Panc1 (cell line): ENCODE data around the gene SRRT. TPM values are rescaled to one million over a fixed set of nuclear protein-coding genes. Genes with fewer than 3 reads are reported as not detected.

Experiments
- ATAC-seq: fragments of 200-7000 bp; cut with Tn5 transposase; 2 replicates; pipeline ENCODE4 v1.9.1; 2020; ENCODE audit warnings: mild to moderate bottlenecking, moderate library complexity
- BruUV-seq: library from RNA; stranded (reverse); fragments of 400-500 nt; replicated peaks from 2 replicates; lab custom pipeline; 2021; lab: Mats Ljungman, UMichigan
- CTCF ChIA-PET: fragments of 300-600 bp; sonication (Branson Sonifier 250); formaldehyde crosslinking; loops from one replicate; lab custom pipeline; 2022; ENCODE audit warnings: antibody characterized with exemption; lab: Charles Lee
- POLR2A ChIA-PET: fragments of 300-600 bp; sonication (Branson Sonifier 250); formaldehyde crosslinking; loops from one replicate; lab custom pipeline; 2022; ENCODE audit warnings: antibody characterized with exemption; lab: Charles Lee
- DNase-seq: peaks from one replicate; pipeline ENCODE4 v3.0.0-alpha.2; 2010; ENCODE audit warnings: low read depth, low spot score
- H3K27ac ChIP-seq: 2 replicates; pipeline ENCODE4 v1.5.1; 2011; ENCODE audit warnings: mild to moderate bottlenecking, low read length, inconsistent platforms
- H3K27me3 ChIP-seq: fragments of 200-500 bp; sonication (Bioruptor generic); 2 replicates; pipeline ENCODE4 v1.6.0; 2014; ENCODE audit warnings: low read length, inconsistent platforms; ENCODE audit not compliant: control insufficient read depth, insufficient read depth
- H3K36me3 ChIP-seq: fragments of 200-500 bp; sonication (Bioruptor generic); 2 replicates; pipeline ENCODE4 v1.5.1; 2014; ENCODE audit warnings: inconsistent platforms, mild to moderate bottlenecking, low read length, moderate library complexity; ENCODE audit not compliant: control insufficient read depth, insufficient read depth
- H3K4me1 ChIP-seq: 2 replicates; pipeline ENCODE4 v1.5.1; 2011; ENCODE audit warnings: inconsistent platforms, mild to moderate bottlenecking, low read length, moderate library complexity; ENCODE audit not compliant: control insufficient read depth, insufficient read depth
- H3K4me3 ChIP-seq, 2 experiments: 2 replicates each; pipeline ENCODE4 v1.5.1; 2011 to 2012; ENCODE audit warnings: low read depth in 2 of 2, low read length in 2 of 2, mild to moderate bottlenecking in 2 of 2, inconsistent platforms in 1 of 2, moderate library complexity in 1 of 2
- H3K9me3 ChIP-seq: fragments of 200-500 bp; sonication (Bioruptor generic); 2 replicates; pipeline ENCODE4 v1.5.1; 2014; ENCODE audit warnings: low read depth, mild to moderate bottlenecking, inconsistent platforms, low read length, moderate library complexity; ENCODE audit not compliant: control insufficient read depth, insufficient read depth
- CTCF ChIP-seq: fragments of 450-650 bp; IDR thresholded peaks from 2 replicates; pipeline ENCODE4 v1.5.1; 2017; ENCODE audit warnings: mild to moderate bottlenecking
- POLR2AphosphoS5 ChIP-seq: IDR thresholded peaks from 2 replicates; pipeline ENCODE4 v1.6.1; 2012; ENCODE audit warnings: mild to moderate bottlenecking, low read depth, low read length, moderate library complexity
- SIN3A ChIP-seq: IDR thresholded peaks from 2 replicates; pipeline ENCODE4 v1.6.1; 2012; ENCODE audit warnings: low read depth, mild to moderate bottlenecking, low read length, moderate library complexity, borderline replicate concordance; ENCODE audit not compliant: insufficient read depth
- TCF7L2 ChIP-seq: IDR thresholded peaks from 2 replicates; pipeline ENCODE4 v1.6.1; 2011; ENCODE audit warnings: mild to moderate bottlenecking, low read depth, low read length, inconsistent platforms
- in situ Hi-C: cut with HindIII; loops from 2 replicates; pipeline ENCODE4 v1.10.0; 2016; ENCODE audit warnings: low sequenced_read_pairs, low pct_unique_long_range_greater_than_20kb
- intact Hi-C: fragments of 100-400 bp; cut with micrococcal nuclease; formaldehyde crosslinking; loops from one replicate; pipeline ENCODE4 v1.10.0; 2022; ENCODE audit not compliant: unreplicated experiment
- total RNA-seq: library from RNA; stranded (reverse); gene quantifications from one replicate; pipeline ENCODE4 v1.2.1, GENCODE V29; 2021; ENCODE audit not compliant: unreplicated experiment
- TF ChIP-seq, protein P1 (sequence below), 2 experiments: IDR thresholded peaks; 2 replicates each; pipeline ENCODE4 v1.6.1; 2011 to 2012; ENCODE audit warnings: low read depth in 2 of 2, control low read depth in 1 of 2, low read length in 1 of 2, mild to moderate bottlenecking in 1 of 2, moderate library complexity in 1 of 2; ENCODE audit not compliant: insufficient read depth in 1 of 2

The SRRT gene
- total RNA-seq, 1 experiment from 2014 or later = 248 TPM

DNA sequence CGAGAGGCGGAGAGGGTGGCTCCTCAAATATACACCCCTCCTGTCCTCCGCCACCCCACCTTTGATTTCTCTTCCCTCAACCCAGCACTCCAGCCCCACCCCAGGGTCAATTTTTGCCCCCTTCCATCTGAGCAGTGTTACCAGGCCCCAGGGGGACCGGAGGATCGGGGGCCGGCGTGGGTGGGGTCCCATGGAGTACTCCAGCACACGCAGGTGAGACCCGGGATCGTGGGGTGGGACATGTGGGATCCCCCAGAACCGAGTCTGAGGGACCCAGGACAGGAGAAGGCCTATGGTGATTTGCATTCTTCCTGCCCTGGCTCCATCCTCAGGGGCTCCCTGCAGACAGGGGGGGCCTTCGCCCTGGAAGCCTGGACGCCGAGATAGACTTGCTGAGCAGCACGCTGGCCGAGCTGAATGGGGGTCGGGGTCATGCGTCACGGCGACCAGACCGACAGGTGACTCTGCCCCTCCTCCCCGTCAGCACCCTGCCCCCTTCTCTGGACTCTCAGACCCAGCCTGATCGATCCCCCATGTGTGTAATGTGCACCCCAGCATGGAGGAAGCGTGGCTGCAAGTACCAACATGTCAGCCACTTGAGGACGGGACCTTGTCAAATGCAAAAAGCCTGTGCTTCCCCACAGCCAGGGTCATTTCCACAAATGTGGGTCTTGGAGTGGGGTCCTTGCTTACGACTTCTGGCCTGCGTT is 7.0 kb upstream of the SRRT start:
- Histone ChIP-seq H3K4me3 (no peak overlapping the region), H3K9me3 (no peaks in the 10 kb centered on the region), H3K27me3 (no peaks in the 10 kb centered on the region), H3K36me3 (peaks cover 2% of the 10 kb centered on the region; the same call in 1 of the 2 replicates), H3K27ac (no peak overlapping the region), H3K4me1 (peaks cover 10% of the 10 kb centered on the region)
- BruUV-seq = no TSS peak
- no peak for DNase-seq
- ChIA-PET POLR2A (no interaction called here), CTCF (no interaction called here)
- ATAC-seq = no peak
- TF ChIP-seq CTCF (no peak), POLR2AphosphoS5 (no peak), SIN3A (no peak), TCF7L2 (no peak)
- TF ChIP-seq, protein P1, sequence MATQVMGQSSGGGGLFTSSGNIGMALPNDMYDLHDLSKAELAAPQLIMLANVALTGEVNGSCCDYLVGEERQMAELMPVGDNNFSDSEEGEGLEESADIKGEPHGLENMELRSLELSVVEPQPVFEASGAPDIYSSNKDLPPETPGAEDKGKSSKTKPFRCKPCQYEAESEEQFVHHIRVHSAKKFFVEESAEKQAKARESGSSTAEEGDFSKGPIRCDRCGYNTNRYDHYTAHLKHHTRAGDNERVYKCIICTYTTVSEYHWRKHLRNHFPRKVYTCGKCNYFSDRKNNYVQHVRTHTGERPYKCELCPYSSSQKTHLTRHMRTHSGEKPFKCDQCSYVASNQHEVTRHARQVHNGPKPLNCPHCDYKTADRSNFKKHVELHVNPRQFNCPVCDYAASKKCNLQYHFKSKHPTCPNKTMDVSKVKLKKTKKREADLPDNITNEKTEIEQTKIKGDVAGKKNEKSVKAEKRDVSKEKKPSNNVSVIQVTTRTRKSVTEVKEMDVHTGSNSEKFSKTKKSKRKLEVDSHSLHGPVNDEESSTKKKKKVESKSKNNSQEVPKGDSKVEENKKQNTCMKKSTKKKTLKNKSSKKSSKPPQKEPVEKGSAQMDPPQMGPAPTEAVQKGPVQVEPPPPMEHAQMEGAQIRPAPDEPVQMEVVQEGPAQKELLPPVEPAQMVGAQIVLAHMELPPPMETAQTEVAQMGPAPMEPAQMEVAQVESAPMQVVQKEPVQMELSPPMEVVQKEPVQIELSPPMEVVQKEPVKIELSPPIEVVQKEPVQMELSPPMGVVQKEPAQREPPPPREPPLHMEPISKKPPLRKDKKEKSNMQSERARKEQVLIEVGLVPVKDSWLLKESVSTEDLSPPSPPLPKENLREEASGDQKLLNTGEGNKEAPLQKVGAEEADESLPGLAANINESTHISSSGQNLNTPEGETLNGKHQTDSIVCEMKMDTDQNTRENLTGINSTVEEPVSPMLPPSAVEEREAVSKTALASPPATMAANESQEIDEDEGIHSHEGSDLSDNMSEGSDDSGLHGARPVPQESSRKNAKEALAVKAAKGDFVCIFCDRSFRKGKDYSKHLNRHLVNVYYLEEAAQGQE (IDR thresholded peaks at IDR 0.05; ENCODE audit: insufficient read depth in 1 of 2, low read depth in 2 of 2, low read length in 1 of 2) = no peak
- in situ Hi-C loops = no loop called here
- intact Hi-C loops = no loop called here

DNA sequence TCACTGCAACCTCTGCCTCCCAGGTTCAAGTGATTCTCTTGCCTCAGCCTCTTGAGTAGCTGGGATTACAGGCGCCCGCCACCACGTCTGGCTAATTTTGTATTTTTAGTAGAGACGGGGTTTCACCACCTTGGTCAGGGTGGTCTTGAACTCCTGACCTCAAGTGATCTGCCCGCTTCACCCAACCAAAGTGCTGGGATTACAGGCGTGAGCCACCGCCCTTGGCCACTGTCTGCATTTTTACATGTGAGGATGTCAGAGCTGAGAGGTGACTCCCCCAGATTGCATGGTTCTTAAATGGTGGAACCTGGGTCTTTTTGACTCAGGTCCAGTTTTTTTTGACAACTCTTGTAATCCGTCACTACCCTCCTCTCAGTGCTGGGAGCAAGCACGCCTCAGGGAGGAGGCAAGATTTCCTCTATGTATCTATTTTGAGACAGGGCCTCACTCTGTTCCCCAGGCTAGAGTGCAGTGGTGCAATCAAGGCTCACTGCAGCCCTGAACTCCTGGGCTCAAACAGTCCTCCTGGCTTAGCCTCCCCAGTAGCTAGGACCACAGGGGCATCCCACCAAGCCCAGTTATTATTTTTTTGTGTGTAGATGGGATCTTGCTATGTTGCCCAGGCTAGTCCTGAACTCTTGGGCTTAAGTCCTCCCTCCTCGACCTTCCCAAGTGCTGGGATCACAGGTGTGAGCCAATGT is 1.2 kb upstream of the SRRT start:
- ChIA-PET CTCF (no interaction called here), POLR2A (no interaction called here)
- peaks cover 8% of the 10 kb centered on the region for H3K4me1 ChIP-seq
- in situ Hi-C loops = no loop called here
- H3K4me3 ChIP-seq = peak overlapping the region; percentile 86 to 98
- H3K27me3 ChIP-seq = no peaks in the 10 kb centered on the region
- no TSS peak for BruUV-seq
- ATAC-seq (no peak), DNase-seq (no peak)
- no peaks in the 10 kb centered on the region for H3K9me3 ChIP-seq
- no peaks in the 10 kb centered on the region; the same call in none of the 2 replicates for H3K36me3 ChIP-seq
- no peak for TF ChIP-seq CTCF
- TF ChIP-seq, protein P1 (IDR thresholded peaks at IDR 0.05; ENCODE audit: insufficient read depth in 1 of 2, low read depth in 2 of 2, low read length in 1 of 2) = no peak
- no peak for TF ChIP-seq SIN3A
- TF ChIP-seq TCF7L2 = no peak
- no peak for TF ChIP-seq POLR2AphosphoS5
- H3K27ac ChIP-seq = peak overlapping the region; percentile 98
- intact Hi-C loops = no loop called here
